ENCODE data around the gene AKT2.

AKT2 gene

GRCh38 chr19:40322951-40323615, 37.9 kb upstream of the AKT2 start:
- no peak overlapping the region for H3K4me3 ChIP-seq (ENCODE audit: low read depth, low read length)
- CTCF ChIA-PET, result interaction anchor here (0.6 to 2.0 kb wide), 2 partner anchors 18 to 198 kb away, joined by 3 to 10 read pairs; no protein-coding TSS in a partner anchor
- POLR2A ChIA-PET, result no interaction called here
- no peak for DNase-seq (ENCODE audit: low read depth, low spot score)
- TF ChIP-seq CTCF (IDR thresholded peaks at IDR 0.05; ENCODE audit: insufficient read depth, low read length, missing control alignments), result no peak

- POLR2A ChIA-PET, result no interaction called here
- H3K4me3 ChIP-seq (ENCODE audit: low read depth, low read length), result no peak overlapping the region
- DNase-seq (ENCODE audit: low read depth, low spot score), result no peak
- TF ChIP-seq CTCF (IDR thresholded peaks at IDR 0.05; ENCODE audit: insufficient read depth, low read length, missing control alignments), result no peak
- CTCF ChIA-PET, result interaction anchor here (0.6 to 2.0 kb wide), 3 partner anchors 17 to 199 kb away, joined by 3 to 10 read pairs (median 3); no protein-coding TSS in a partner anchor
Measured at GRCh38 chr19:40322271-40322610, 37.1 kb upstream of the AKT2 start.

- H3K4me3 ChIP-seq (ENCODE audit: low read depth, low read length), result no peak overlapping the region
- TF ChIP-seq CTCF (IDR thresholded peaks at IDR 0.05; ENCODE audit: insufficient read depth, low read length, missing control alignments), result no peak
- ChIA-PET CTCF (interaction anchor here (1.0 to 2.0 kb wide), 2 partner anchors 17 kb away, joined by 3 to 10 read pairs; no protein-coding TSS in a partner anchor), POLR2A (no interaction called here)
- no peak for DNase-seq (ENCODE audit: low read depth, low spot score)
Measured at GRCh38 chr19:40321566-40322270, 36.6 kb upstream of the AKT2 start.

- no peak for DNase-seq (ENCODE audit: low read depth, low spot score)
- CTCF ChIA-PET, result interaction anchor here (1.0 kb wide), 1 partner anchor 18 kb away, joined by 3 read pairs; no protein-coding TSS in a partner anchor
Measured at GRCh38 chr19:40321076-40321475, 35.9 kb upstream of the AKT2 start.

GRCh38 chr19:40320558-40320935, 35.4 kb upstream of the AKT2 start:
- DNase-seq (ENCODE audit: low read depth, low spot score), result no peak
- no peak for TF ChIP-seq CTCF (IDR thresholded peaks at IDR 0.05; ENCODE audit: insufficient read depth, low read length, missing control alignments)
- no peak overlapping the region for H3K4me3 ChIP-seq (ENCODE audit: low read depth, low read length)
- ChIA-PET POLR2A (no interaction called here), CTCF (interaction anchor here (1.5 kb wide), 1 partner anchor 144 kb away, joined by 3 read pairs; no protein-coding TSS in a partner anchor)

More at GRCh38 chr19:40321076-40321475, 35.9 kb upstream of the AKT2 start:
- POLR2A ChIA-PET, result no interaction called here
- H3K4me3 ChIP-seq (ENCODE audit: low read depth, low read length), result no peak overlapping the region
- no peak for TF ChIP-seq CTCF (IDR thresholded peaks at IDR 0.05; ENCODE audit: insufficient read depth, low read length, missing control alignments)

GRCh38 chr19:40317338-40317737, 32.2 kb upstream of the AKT2 start:
- TF ChIP-seq CTCF (IDR thresholded peaks at IDR 0.05; ENCODE audit: insufficient read depth, low read length, missing control alignments), result no peak
- DNase-seq (ENCODE audit: low read depth, low spot score), result no peak
- CTCF ChIA-PET, result interaction anchor here (0.6 to 7.1 kb wide), 3 partner anchors 9 to 226 kb away, joined by 3 to 57 read pairs (median 8); no protein-coding TSS in a partner anchor
- H3K4me3 ChIP-seq (ENCODE audit: low read depth, low read length), result no peak overlapping the region
- POLR2A ChIA-PET, result interaction anchor here (0.9 kb wide), 1 partner anchor 12 kb away, joined by 3 read pairs; no protein-coding TSS in a partner anchor
